ENCODE measurements around the gene PPBP. TPM values are rescaled to one million over a fixed set of nuclear protein-coding genes. Genes with fewer than 3 reads are reported as not detected.

Gene PPBP
- total RNA-seq, 2 experiments from 2014 or later: not detected

DNA sequence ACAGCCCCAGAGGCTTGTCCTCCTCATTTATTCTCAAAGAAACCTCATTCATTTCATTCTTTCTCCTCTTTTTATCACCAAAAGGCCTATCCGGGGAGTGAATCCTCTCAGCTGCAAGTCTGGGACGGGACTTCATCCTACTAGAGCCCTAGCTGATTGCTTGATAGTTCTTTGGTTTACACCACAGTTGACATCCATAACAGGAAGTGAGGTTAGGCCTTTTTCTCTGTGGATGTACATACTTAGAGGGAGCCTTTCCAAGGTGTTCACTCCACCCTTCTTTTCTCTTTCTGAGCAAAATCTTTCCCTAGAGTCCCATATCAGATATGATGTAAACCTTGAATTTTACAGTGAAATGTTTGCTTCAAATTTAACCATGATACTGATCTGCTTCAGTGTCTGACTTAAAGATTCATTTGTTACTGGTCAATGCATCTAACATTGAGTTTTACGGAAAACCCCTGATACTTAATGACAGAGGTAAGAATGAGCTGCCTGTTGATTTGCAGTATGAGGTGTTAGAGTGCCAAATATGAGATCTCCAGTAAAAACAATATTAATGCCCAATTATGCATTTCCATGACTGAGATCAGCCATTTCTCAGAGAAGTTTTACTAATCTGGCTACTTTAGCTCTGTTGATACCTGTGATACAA is 27.3 kb upstream of the PPBP start:
- Mint-ChIP-seq H3K27me3 (ENCODE audit: low read depth) (peaks cover 6% of the 10 kb centered on the region), H3K36me3 (ENCODE audit: low read depth) (no peaks in the 10 kb centered on the region), H3K27ac (no peak overlapping the region), H3K9me3 (peaks cover 2% of the 10 kb centered on the region), H3K4me3 (no peak overlapping the region), H3K4me1 (ENCODE audit: low read depth) (peaks cover 5% of the 10 kb centered on the region)
- CTCF ChIA-PET: interaction anchor here (0.9 to 1.8 kb wide), 2 partner anchors 23 to 119 kb away, joined by 3 to 7 read pairs; partner anchors contain the start of gene CXCL3
- DNase-seq: no peak
- intact Hi-C loops (cut with micrococcal nuclease): no loop called here

DNA sequence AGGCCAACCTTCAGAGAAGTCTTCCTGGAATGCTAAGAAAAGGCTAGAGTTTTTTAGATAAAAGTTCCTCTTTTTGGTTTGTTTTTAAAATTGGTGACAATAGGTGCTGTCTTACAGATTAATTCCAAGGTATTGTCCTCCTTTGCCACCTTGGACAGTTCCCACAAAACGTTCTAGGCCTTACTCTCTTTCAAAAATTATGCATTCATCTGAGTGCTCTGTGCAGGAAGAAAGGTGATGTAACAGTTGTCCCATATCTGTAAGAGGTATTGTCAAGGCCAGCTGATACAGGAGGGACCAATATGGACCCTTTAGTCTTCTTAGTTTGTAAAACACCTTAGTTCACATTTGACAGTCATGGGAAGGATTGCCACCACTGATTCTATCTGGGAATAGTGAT is 26.3 kb upstream of the PPBP start:
- H3K4me3 Mint-ChIP-seq: no peak overlapping the region
- no peaks in the 10 kb centered on the region for H3K36me3 Mint-ChIP-seq (ENCODE audit: low read depth)
- intact Hi-C loops (cut with micrococcal nuclease): no loop called here
- CTCF ChIA-PET: interaction anchor here (0.9 kb wide), 1 partner anchor 24 kb away, joined by 3 read pairs; the partner anchor contains the start of gene CXCL3
- H3K9me3 Mint-ChIP-seq: no peaks in the 10 kb centered on the region
- DNase-seq: no peak
- no peak overlapping the region for H3K27ac Mint-ChIP-seq
- H3K27me3 Mint-ChIP-seq (ENCODE audit: low read depth): peaks cover 6% of the 10 kb centered on the region
- peaks cover 5% of the 10 kb centered on the region for H3K4me1 Mint-ChIP-seq (ENCODE audit: low read depth)

DNA sequence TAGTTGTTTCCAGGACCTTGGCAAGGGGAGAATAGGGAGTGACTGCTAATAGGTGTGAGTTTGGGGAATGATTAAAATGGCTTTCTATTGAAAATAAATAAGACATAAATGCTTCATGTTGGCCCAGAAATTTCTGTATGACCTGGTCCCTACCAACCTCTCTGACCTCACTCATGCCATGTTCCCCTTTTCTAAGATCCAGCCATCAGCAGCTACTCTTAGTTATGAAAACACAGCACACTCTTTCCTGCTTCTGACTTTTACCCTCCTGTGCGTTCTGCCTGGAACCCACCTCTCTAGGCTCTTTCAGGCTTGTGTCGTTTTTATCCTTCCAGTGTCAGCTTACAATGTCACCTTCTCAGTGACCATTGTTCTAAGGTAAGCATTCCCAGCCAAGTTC is 25.3 kb upstream of the PPBP start:
- no peak for DNase-seq
- peaks cover 3% of the 10 kb centered on the region for H3K4me1 Mint-ChIP-seq (ENCODE audit: low read depth)
- intact Hi-C loops (cut with micrococcal nuclease): no loop called here
- H3K4me3 Mint-ChIP-seq: no peak overlapping the region
- peaks cover 6% of the 10 kb centered on the region for H3K27me3 Mint-ChIP-seq (ENCODE audit: low read depth)
- H3K9me3 Mint-ChIP-seq: no peaks in the 10 kb centered on the region
- CTCF ChIA-PET: no interaction called here
- H3K36me3 Mint-ChIP-seq (ENCODE audit: low read depth): no peaks in the 10 kb centered on the region
- no peak overlapping the region for H3K27ac Mint-ChIP-seq

DNA sequence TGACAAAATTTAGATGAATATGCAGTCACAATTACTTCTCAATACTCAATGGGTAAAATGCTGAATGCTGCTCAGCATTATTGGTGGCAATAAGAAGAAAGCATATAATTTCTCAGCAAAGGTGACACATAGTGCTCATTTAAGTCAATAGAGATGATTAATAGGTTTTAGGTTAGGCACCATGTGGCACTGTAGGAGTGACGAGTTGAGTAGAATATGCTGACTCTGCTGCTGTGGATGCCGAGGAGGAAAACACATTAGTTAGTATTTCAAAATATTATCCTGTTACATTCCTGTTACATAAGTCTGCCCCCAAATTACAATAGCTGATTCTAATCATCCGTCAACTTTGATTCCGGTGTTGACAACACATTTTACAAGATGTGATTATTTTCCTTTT is 24.1 kb upstream of the PPBP start:
- CTCF ChIA-PET: no interaction called here
- H3K27ac Mint-ChIP-seq: no peak overlapping the region
- H3K4me1 Mint-ChIP-seq (ENCODE audit: low read depth): peaks cover 3% of the 10 kb centered on the region
- no peaks in the 10 kb centered on the region for H3K36me3 Mint-ChIP-seq (ENCODE audit: low read depth)
- intact Hi-C loops (cut with micrococcal nuclease): no loop called here
- no peak for DNase-seq
- H3K4me3 Mint-ChIP-seq: no peak overlapping the region
- no peaks in the 10 kb centered on the region for H3K9me3 Mint-ChIP-seq
- H3K27me3 Mint-ChIP-seq (ENCODE audit: low read depth): peaks cover 6% of the 10 kb centered on the region

DNA sequence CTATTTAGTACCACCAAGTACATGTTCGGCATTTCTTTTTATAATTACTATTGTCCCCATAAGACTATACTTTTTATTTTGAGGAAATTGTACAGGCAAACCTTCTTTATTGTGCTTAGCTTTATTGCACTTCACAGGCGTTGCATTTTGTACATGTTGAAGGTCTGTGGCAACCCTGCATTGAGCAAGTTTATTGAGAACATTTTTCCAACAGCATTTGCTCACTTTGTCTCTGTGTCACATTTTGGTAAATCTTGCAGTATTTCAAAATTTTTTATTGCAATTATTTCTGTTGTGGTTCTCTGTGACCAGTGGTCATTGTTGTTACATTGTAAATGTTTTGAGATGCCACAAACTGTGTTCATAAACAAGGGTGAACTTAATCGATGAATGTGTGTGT is 21.3 kb upstream of the PPBP start:
- no peak overlapping the region for H3K4me3 Mint-ChIP-seq
- no peak overlapping the region for H3K27ac Mint-ChIP-seq
- DNase-seq: no peak
- no peaks in the 10 kb centered on the region for H3K9me3 Mint-ChIP-seq
- intact Hi-C loops (cut with micrococcal nuclease): no loop called here
- CTCF ChIA-PET: no interaction called here
- no peaks in the 10 kb centered on the region for H3K36me3 Mint-ChIP-seq (ENCODE audit: low read depth)
- H3K27me3 Mint-ChIP-seq (ENCODE audit: low read depth): peaks cover 6% of the 10 kb centered on the region
- no peaks in the 10 kb centered on the region for H3K4me1 Mint-ChIP-seq (ENCODE audit: low read depth)

DNA sequence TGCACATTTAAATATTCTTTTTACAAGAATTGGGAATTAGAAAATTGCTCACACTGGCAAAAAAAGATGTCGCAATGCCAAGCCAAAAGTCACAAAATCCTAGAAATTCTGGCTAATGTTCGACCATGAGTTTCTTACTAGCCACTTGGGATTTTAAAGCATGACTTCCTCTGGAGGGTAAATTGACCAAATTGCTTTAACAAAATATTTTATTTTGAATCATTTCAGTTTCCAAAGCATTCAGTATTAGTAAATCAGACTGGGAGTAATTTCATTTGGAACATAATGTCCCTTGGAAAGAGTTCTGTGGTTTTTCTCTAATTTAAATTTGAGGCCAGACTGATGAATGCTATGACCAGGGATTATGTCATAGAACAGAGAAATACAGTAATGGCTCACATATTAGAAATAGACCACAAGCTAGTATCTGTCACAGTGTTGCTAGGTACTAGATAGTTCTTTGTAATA is 18.1 kb upstream of the PPBP start:
- Mint-ChIP-seq H3K4me3 (no peak overlapping the region), H3K9me3 (no peaks in the 10 kb centered on the region), H3K36me3 (ENCODE audit: low read depth) (no peaks in the 10 kb centered on the region), H3K4me1 (ENCODE audit: low read depth) (no peaks in the 10 kb centered on the region), H3K27me3 (ENCODE audit: low read depth) (peaks cover 2% of the 10 kb centered on the region), H3K27ac (no peak overlapping the region)
- CTCF ChIA-PET: no interaction called here
- intact Hi-C loops (cut with micrococcal nuclease): no loop called here
- no peak for DNase-seq

DNA sequence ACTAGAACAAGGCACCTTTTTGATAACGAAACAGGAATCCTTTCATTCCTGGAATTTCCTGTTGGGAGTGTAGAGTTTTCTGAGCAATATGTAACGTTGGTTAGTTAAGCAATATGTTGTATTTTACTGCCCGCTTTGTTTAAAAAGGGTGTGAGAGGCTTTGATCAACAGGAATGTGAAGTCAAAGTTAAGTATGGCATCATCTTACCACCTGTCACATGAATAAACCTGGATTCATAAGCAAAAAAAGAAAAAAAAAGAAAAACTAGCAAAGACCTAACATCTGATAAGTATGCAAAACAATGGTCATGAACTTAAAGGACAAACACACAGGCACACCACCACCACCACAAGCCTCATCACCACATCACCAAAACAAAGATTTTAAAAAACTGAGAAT is 17.5 kb upstream of the PPBP start:
- intact Hi-C loops (cut with micrococcal nuclease): no loop called here
- no peak for DNase-seq
- CTCF ChIA-PET: no interaction called here
- Mint-ChIP-seq H3K4me1 (ENCODE audit: low read depth) (no peaks in the 10 kb centered on the region), H3K4me3 (no peak overlapping the region), H3K36me3 (ENCODE audit: low read depth) (no peaks in the 10 kb centered on the region), H3K27me3 (ENCODE audit: low read depth) (no peaks in the 10 kb centered on the region), H3K27ac (no peak overlapping the region), H3K9me3 (no peaks in the 10 kb centered on the region)

DNA sequence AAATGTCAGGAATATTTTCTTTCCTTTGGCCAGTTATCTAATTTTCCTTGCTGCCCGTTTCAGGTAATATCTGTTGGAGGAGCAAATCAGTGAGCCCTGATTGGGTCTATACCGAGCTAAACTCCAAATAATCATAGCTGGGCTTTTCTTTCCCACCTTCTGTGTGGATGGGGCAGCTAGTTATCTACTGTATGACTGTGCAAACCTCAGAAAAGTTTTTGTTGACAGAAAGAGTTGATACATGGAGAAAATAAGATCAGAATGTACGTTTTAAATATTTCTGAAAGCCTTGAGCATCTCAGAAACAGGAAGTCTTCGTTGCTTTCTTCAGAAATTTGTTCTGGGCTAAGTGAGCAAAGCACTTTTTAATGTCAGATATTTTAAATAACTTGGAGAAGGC is 16.7 kb upstream of the PPBP start:
- Mint-ChIP-seq H3K4me3 (no peak overlapping the region), H3K4me1 (ENCODE audit: low read depth) (no peaks in the 10 kb centered on the region), H3K27ac (no peak overlapping the region), H3K27me3 (ENCODE audit: low read depth) (no peaks in the 10 kb centered on the region), H3K9me3 (no peaks in the 10 kb centered on the region), H3K36me3 (ENCODE audit: low read depth) (no peaks in the 10 kb centered on the region)
- intact Hi-C loops (cut with micrococcal nuclease): no loop called here
- no peak for DNase-seq
- CTCF ChIA-PET: interaction anchor here (0.7 kb wide), 1 partner anchor 33 kb away, joined by 3 read pairs; no protein-coding TSS in a partner anchor

DNA sequence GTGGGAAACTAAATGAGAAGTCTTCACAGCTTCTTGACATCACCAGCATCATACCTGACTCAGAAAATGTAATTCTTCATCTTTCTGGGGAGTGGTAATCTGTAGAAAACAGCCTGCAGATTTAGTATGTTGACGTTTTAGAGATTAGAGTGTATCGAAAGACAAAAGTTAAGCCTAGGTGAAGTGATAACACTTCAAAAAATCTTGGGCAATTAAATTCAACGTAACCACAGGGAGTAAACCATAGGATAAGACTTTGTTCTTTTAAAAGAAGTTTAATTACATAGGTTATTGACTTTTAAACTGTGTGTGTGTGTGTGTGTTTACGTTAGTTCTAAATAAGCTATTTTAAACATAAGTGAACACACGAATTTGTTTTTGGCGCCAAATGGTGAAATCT is 12.3 kb upstream of the PPBP start:
- Mint-ChIP-seq H3K36me3 (ENCODE audit: low read depth) (no peaks in the 10 kb centered on the region), H3K27me3 (ENCODE audit: low read depth) (peaks cover 16% of the 10 kb centered on the region), H3K4me3 (no peak overlapping the region), H3K27ac (no peak overlapping the region), H3K4me1 (ENCODE audit: low read depth) (no peaks in the 10 kb centered on the region), H3K9me3 (no peaks in the 10 kb centered on the region)
- intact Hi-C loops (cut with micrococcal nuclease): no loop called here
- CTCF ChIA-PET: no interaction called here
- DNase-seq: no peak

DNA sequence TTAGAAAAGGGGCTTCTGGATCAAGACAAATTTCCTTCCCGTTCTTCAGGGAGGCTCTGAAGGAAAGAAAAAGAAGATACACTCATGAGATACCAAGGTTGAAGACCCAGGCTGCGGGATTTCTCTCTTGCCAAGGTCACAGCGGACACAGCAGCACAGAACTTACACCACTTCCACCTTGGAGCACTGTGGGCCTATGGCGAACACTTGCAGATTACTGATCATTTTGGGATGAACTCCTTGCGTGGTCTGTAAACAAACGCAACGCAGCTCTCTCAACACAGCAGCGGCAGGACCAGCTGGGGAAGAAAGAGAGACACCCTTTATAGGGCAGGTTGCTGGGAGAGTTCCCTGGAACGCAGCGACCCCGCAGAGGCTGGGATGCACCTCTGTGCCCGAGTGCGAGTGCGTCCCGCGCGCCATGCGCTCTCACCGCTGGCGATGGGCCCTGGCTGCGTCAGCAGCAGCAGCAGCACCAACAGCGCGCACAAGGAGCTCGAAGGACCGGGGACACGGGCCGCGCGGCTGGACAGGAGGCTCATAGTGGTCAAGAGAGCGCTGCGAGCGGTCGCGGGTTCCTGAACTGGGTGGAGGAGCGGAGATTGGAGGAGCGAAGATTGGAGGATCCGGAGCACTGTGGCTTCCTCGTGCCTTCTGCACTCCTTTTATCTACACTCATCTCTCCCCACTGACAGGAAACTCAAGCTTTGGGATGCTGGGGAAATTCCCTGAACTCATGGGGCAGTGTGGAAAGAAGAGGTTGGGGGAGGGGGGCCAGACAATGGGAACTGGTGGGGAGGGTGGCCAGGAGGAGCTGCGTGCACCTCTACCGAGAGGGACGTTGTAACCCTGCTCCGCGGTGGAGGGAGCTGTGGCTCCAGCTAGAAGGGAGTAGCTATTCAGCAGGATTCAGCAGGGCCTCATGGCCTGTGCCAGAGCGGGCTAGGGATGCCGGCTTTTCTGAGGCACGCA is 10.3 kb upstream of the PPBP start, which contains the start of gene CXCL5:
Gene CXCL5, minus strand, starts transcription at position 638 of the 972 bp plus-strand sequence. Its CDS starts 96 bp downstream, at position 542.
- CTCF ChIA-PET: no interaction called here
- DNase-seq: no peak
- intact Hi-C loops (cut with micrococcal nuclease): no loop called here
- H3K9me3 Mint-ChIP-seq: no peaks in the 10 kb centered on the region
- no peaks in the 10 kb centered on the region for H3K4me1 Mint-ChIP-seq (ENCODE audit: low read depth)
- H3K27ac Mint-ChIP-seq: no peak within 1 kb of the TSS
- peaks cover 19% of the 10 kb centered on the region for H3K27me3 Mint-ChIP-seq (ENCODE audit: low read depth)
- H3K4me3 Mint-ChIP-seq: no peak within 1 kb of the TSS
- no peaks in the 10 kb centered on the region for H3K36me3 Mint-ChIP-seq (ENCODE audit: low read depth)

DNA sequence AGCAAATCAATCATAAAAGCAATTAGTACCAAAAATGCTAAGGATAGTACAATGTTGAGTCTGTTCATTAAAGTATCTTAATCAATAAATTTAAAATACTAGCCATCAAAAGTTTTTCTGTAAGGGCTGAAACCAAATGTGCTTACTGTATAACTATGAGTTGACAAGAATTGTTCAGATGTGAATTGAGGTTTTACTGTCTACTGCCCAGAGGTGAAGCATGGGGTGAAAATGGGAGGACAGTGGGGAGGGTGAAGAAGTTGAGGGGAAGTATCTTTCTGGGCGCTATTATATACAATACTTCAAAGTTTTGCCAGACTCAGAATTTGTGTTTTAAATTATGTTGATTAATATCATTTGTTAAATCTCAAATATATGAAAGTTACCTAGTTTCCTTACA is 4.1 kb upstream of the PPBP start:
- CTCF ChIA-PET: interaction anchor here (1.1 kb wide), 1 partner anchor 43 kb away, joined by 3 read pairs; no protein-coding TSS in a partner anchor
- H3K27ac Mint-ChIP-seq: no peak overlapping the region
- no peak overlapping the region for H3K4me3 Mint-ChIP-seq
- H3K4me1 Mint-ChIP-seq (ENCODE audit: low read depth): no peaks in the 10 kb centered on the region
- H3K9me3 Mint-ChIP-seq: no peaks in the 10 kb centered on the region
- intact Hi-C loops (cut with micrococcal nuclease): no loop called here
- no peaks in the 10 kb centered on the region for H3K36me3 Mint-ChIP-seq (ENCODE audit: low read depth)
- H3K27me3 Mint-ChIP-seq (ENCODE audit: low read depth): peaks cover 3% of the 10 kb centered on the region
- no peak for DNase-seq

DNA sequence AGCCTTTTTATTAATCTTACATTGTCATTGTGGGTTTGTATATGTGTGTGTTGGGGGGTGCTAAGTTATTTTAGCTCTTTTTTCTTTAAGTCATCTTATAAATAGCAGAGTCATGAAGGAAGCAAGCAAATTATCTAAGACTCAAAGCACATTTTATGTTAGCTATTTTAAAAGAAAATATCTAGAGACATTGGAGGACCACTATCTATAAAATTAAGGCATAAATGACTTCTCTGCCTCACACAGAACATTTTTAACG is 3.7 kb upstream of the PPBP start:
- H3K27me3 Mint-ChIP-seq (ENCODE audit: low read depth): peaks cover 3% of the 10 kb centered on the region
- intact Hi-C loops (cut with micrococcal nuclease): no loop called here
- CTCF ChIA-PET: interaction anchor here (1.1 kb wide), 1 partner anchor 43 kb away, joined by 3 read pairs; no protein-coding TSS in a partner anchor
- no peak overlapping the region for H3K27ac Mint-ChIP-seq
- H3K4me1 Mint-ChIP-seq (ENCODE audit: low read depth): no peaks in the 10 kb centered on the region
- no peaks in the 10 kb centered on the region for H3K9me3 Mint-ChIP-seq
- no peak overlapping the region for H3K4me3 Mint-ChIP-seq
- no peaks in the 10 kb centered on the region for H3K36me3 Mint-ChIP-seq (ENCODE audit: low read depth)
- DNase-seq: no peak

All from activated naive CD4-positive, alpha-beta T cell treated with anti-CD3 and anti-CD28 coated beads for 36 hours (primary cell).